ENCODE data around the gene PRG2. TPM values are rescaled to one million over a fixed set of nuclear protein-coding genes. Genes with fewer than 3 reads are reported as not detected.
A peak's percentile ranks its signal among the peaks of the same experiment; 100 is the strongest.

The PRG2 gene
- total RNA-seq, 4 donors from 2014 or later: 0.33 TPM; not detected in 3

GRCh38 chr11:57359896-57360690 lies 30.4 kb downstream of the PRG2 start:
- Histone ChIP-seq H3K4me3 (no peak overlapping the region), H3K9me3 (no peaks in the 10 kb centered on the region), H3K4me1 (peaks cover 10 to 13% (median 12%) of the 10 kb centered on the region in 4 donors), H3K27ac (replicated peaks in 1 of 4) (no peak overlapping the region), H3K36me3 (no peaks in the 10 kb centered on the region), H3K27me3 (no peaks in the 10 kb centered on the region)
- 92% methylated on average over 9 of the region's 9 CpGs for WGBS
- DNase-seq (ENCODE audit: extremely low spot score): no peak
- intact Hi-C loops (cut with DNase I): no loop called here
- no peak for TF ChIP-seq POLR2A (IDR thresholded peaks at IDR 0.05; ENCODE audit: low read depth)
- TF ChIP-seq CTCF (IDR thresholded peaks at IDR 0.05): no peak

GRCh38 chr11:57359396-57359795 lies 31.1 kb downstream of the PRG2 start:
- Histone ChIP-seq H3K4me3 (no peak overlapping the region), H3K36me3 (no peaks in the 10 kb centered on the region), H3K27ac (replicated peaks in 1 of 4) (no peak overlapping the region), H3K27me3 (no peaks in the 10 kb centered on the region), H3K9me3 (no peaks in the 10 kb centered on the region), H3K4me1 (peaks cover 10 to 13% (median 12%) of the 10 kb centered on the region in 4 donors)
- TF ChIP-seq POLR2AphosphoS5 (IDR thresholded peaks at IDR 0.05) (no peak), CTCF (IDR thresholded peaks at IDR 0.05) (no peak), EP300 (IDR thresholded peaks at IDR 0.05) (no peak), POLR2A (IDR thresholded peaks at IDR 0.05; ENCODE audit: low read depth) (no peak)
- WGBS: 87% methylated on average over 5 of the region's 5 CpGs
- intact Hi-C loops (cut with DNase I): no loop called here
- DNase-seq (ENCODE audit: extremely low spot score): no peak

GRCh38 chr11:57358991-57359390 lies 31.5 kb downstream of the PRG2 start:
- intact Hi-C loops (cut with DNase I): no loop called here
- Histone ChIP-seq H3K4me3 (no peak overlapping the region), H3K27ac (replicated peaks in 1 of 4) (no peak overlapping the region), H3K27me3 (no peaks in the 10 kb centered on the region), H3K4me1 (peaks cover 11 to 13% (median 12%) of the 10 kb centered on the region in 4 donors), H3K36me3 (no peaks in the 10 kb centered on the region), H3K9me3 (no peaks in the 10 kb centered on the region)
- TF ChIP-seq EP300 (IDR thresholded peaks at IDR 0.05) (no peak), POLR2A (IDR thresholded peaks at IDR 0.05; ENCODE audit: low read depth) (no peak), CTCF (IDR thresholded peaks at IDR 0.05) (no peak), POLR2AphosphoS5 (IDR thresholded peaks at IDR 0.05) (no peak)
- WGBS: 74% methylated on average over 7 of the region's 9 CpGs
- no peak for DNase-seq (ENCODE audit: extremely low spot score)

GRCh38 chr11:57358543-57358961 lies 31.9 kb downstream of the PRG2 start:
- TF ChIP-seq EP300 (IDR thresholded peaks at IDR 0.05): no peak
- Histone ChIP-seq H3K27ac (replicated peaks in 1 of 4) (no peak overlapping the region), H3K4me1 (peaks cover 11 to 14% (median 13%) of the 10 kb centered on the region in 4 donors), H3K36me3 (no peaks in the 10 kb centered on the region), H3K4me3 (no peak overlapping the region), H3K9me3 (no peaks in the 10 kb centered on the region), H3K27me3 (no peaks in the 10 kb centered on the region)
- DNase-seq (ENCODE audit: extremely low spot score): no peak
- whole genome bisulfite sequencing: 79% methylated on average over 9 of the region's 9 CpGs
- intact Hi-C loops (cut with DNase I): no loop called here

- TF ChIP-seq CTCF (IDR thresholded peaks at IDR 0.05) (no peak), POLR2A (IDR thresholded peaks at IDR 0.05; ENCODE audit: low read depth) (no peak), EP300 (IDR thresholded peaks at IDR 0.05) (no peak), POLR2AphosphoS5 (IDR thresholded peaks at IDR 0.05) (no peak)
- Histone ChIP-seq H3K9me3 (no peaks in the 10 kb centered on the region), H3K27me3 (no peaks in the 10 kb centered on the region), H3K4me1 (peaks cover 11 to 14% (median 13%) of the 10 kb centered on the region in 4 donors), H3K36me3 (no peaks in the 10 kb centered on the region), H3K4me3 (no peak overlapping the region), H3K27ac (replicated peaks in 1 of 4) (peak overlapping the region in 3 of 4 donors; percentile 28 to 57 (median 44))
- 28% methylated on average over 6 of the region's 6 CpGs for WGBS
- DNase-seq (ENCODE audit: extremely low spot score): no peak
- intact Hi-C loops (cut with DNase I): no loop called here
These were observed 32.6 kb downstream of the PRG2 start for GRCh38 chr11:57357856-57358255.
